Activated CD8-positive, alpha-beta memory T cell treated with anti-CD3 and anti-CD28 coated beads, Interleukin-2, amount 50 U/mL, for 48 hours (primary cell): Measurements from ENCODE around the gene IGF1.
"Not testable (repeated sequence)": the region's sequence is repeated elsewhere in the genome, so short reads cannot be mapped to it uniquely, and the experiment has no call there.

Experiments
- DNase-seq: peaks from one replicate; pipeline ENCODE4 v3.0.0-alpha.2; 2020

IGF1 gene

GRCh38 chr12:102454808-102455760, 25.3 kb downstream of the IGF1 start:
- DNase-seq: no peak

GRCh38 chr12:102454330-102454729, 26.0 kb downstream of the IGF1 start:
- DNase-seq: no peak

- no peak for DNase-seq
Observed at GRCh38 chr12:102452605-102453004, 27.8 kb downstream of the IGF1 start.

GRCh38 chr12:102449018-102449417, 31.3 kb downstream of the IGF1 start:
- not testable (repeated sequence) for DNase-seq

- not testable (repeated sequence) for DNase-seq
Observed at GRCh38 chr12:102447426-102447825, 32.9 kb downstream of the IGF1 start.

- no peak for DNase-seq
Observed at GRCh38 chr12:102444707-102445106, 35.7 kb downstream of the IGF1 start.

- DNase-seq: no peak
Observed at GRCh38 chr12:102444093-102444492, 36.3 kb downstream of the IGF1 start.

- no peak for DNase-seq
Observed at GRCh38 chr12:102441077-102441596, 39.2 kb downstream of the IGF1 start.

GRCh38 chr12:102439426-102440405, 40.6 kb downstream of the IGF1 start:
- no peak for DNase-seq

GRCh38 chr12:102438827-102439210, 41.5 kb downstream of the IGF1 start:
- no peak for DNase-seq

GRCh38 chr12:102438047-102438826, 42.1 kb downstream of the IGF1 start:
- no peak for DNase-seq

GRCh38 chr12:102437511-102437910, 42.9 kb downstream of the IGF1 start:
- no peak for DNase-seq

GRCh38 chr12:102436867-102437266, 43.5 kb downstream of the IGF1 start:
- DNase-seq: no peak

- DNase-seq: no peak
Observed at GRCh38 chr12:102435827-102436436, 44.4 kb downstream of the IGF1 start.

- no peak for DNase-seq
Observed at GRCh38 chr12:102433304-102433703, 47.1 kb downstream of the IGF1 start.

- DNase-seq: no peak
Observed at GRCh38 chr12:102430661-102431060, 49.7 kb downstream of the IGF1 start.

- DNase-seq: no peak
Observed at GRCh38 chr12:102429211-102430154, 50.9 kb downstream of the IGF1 start.

- no peak for DNase-seq
Observed at GRCh38 chr12:102427543-102427941, 52.8 kb downstream of the IGF1 start.

GRCh38 chr12:102426599-102427542, 53.5 kb downstream of the IGF1 start:
- no peak for DNase-seq
